Ectodermal cell (in vitro differentiated cells): ENCODE data around the gene ARHGAP31.

Experiments used
- H3K27ac ChIP-seq: 2 replicates; pipeline ENCODE4 v1.7.0; 2013; ENCODE audit warnings: mild to moderate bottlenecking, low read depth, low read length; ENCODE audit not compliant: insufficient read depth, poor library complexity, severe bottlenecking
- H3K27me3 ChIP-seq: 2 replicates; pipeline ENCODE4 v1.7.0; 2013; ENCODE audit warnings: mild to moderate bottlenecking, low read length; ENCODE audit not compliant: insufficient read depth, control insufficient read depth, poor library complexity, severe bottlenecking
- H3K36me3 ChIP-seq: one replicate; pipeline ENCODE4 v1.7.0; 2013; ENCODE audit warnings: low read length; ENCODE audit not compliant: control insufficient read depth, insufficient read depth
- H3K4me1 ChIP-seq: one replicate; pipeline ENCODE4 v1.7.0; 2013; ENCODE audit warnings: low read length; ENCODE audit not compliant: control insufficient read depth, insufficient read depth
- H3K4me3 ChIP-seq: 2 replicates; pipeline ENCODE4 v1.7.0; 2013; ENCODE audit warnings: low read depth, low read length, control low read depth; ENCODE audit not compliant: insufficient read depth
- H3K9me3 ChIP-seq: 2 replicates; pipeline ENCODE4 v1.7.0; 2013; ENCODE audit warnings: mild to moderate bottlenecking, low read length, moderate library complexity; ENCODE audit not compliant: control insufficient read depth
- WGBS, 2 experiments: methylation state at CpG; one replicate each; pipeline ENCODE4 v1.1.7; 2013; ENCODE audit warnings: missing lambda C conversion rate in 2 of 2; 5-methylcytosine and 5-hydroxymethylcytosine counted together

The ARHGAP31 gene

GRCh38 chr3:119375510-119375909 is 81.3 kb downstream of the ARHGAP31 start:
- WGBS, 2 experiments = 93 to 97% methylated on average over 3 to 4 of the region's 4 CpGs
- Histone ChIP-seq H3K9me3 (no peaks in the 10 kb centered on the region), H3K27me3 (no peaks in the 10 kb centered on the region), H3K36me3 (no peaks in the 10 kb centered on the region), H3K4me3 (no peak overlapping the region), H3K4me1 (no peaks in the 10 kb centered on the region), H3K27ac (no peak overlapping the region)

- Histone ChIP-seq H3K9me3 (no peaks in the 10 kb centered on the region), H3K36me3 (no peaks in the 10 kb centered on the region), H3K4me3 (no peak overlapping the region), H3K4me1 (no peaks in the 10 kb centered on the region), H3K27me3 (no peaks in the 10 kb centered on the region), H3K27ac (no peak overlapping the region)
- 94 to 100% methylated on average over 1 of the region's 1 CpG for WGBS, 2 experiments
These were observed 82.6 kb downstream of the ARHGAP31 start for GRCh38 chr3:119376758-119377157.

GRCh38 chr3:119378259-119378803 is 84.1 kb downstream of the ARHGAP31 start:
- no peak overlapping the region for H3K4me3 ChIP-seq
- H3K4me1 ChIP-seq = no peaks in the 10 kb centered on the region
- H3K27ac ChIP-seq = no peak overlapping the region
- H3K9me3 ChIP-seq = no peaks in the 10 kb centered on the region
- H3K36me3 ChIP-seq = no peaks in the 10 kb centered on the region
- 83 to 84% methylated on average over 8 of the region's 8 CpGs for WGBS, 2 experiments
- no peaks in the 10 kb centered on the region for H3K27me3 ChIP-seq

GRCh38 chr3:119380697-119381096 is 86.5 kb downstream of the ARHGAP31 start:
- H3K27me3 ChIP-seq = no peaks in the 10 kb centered on the region
- H3K27ac ChIP-seq = no peak overlapping the region
- no peak overlapping the region for H3K4me3 ChIP-seq

GRCh38 chr3:119382134-119382533 is 88.0 kb downstream of the ARHGAP31 start:
- Histone ChIP-seq H3K36me3 (no peaks in the 10 kb centered on the region), H3K4me1 (no peaks in the 10 kb centered on the region), H3K27ac (no peak overlapping the region), H3K27me3 (no peaks in the 10 kb centered on the region), H3K4me3 (no peak overlapping the region), H3K9me3 (no peaks in the 10 kb centered on the region)
- 94 to 95% methylated on average over 7 of the region's 7 CpGs for WGBS, 2 experiments

More at GRCh38 chr3:119380697-119381096, 86.5 kb downstream of the ARHGAP31 start:
- 62 to 84% methylated on average over 3 of the region's 3 CpGs for WGBS, 2 experiments
- Histone ChIP-seq H3K36me3 (no peaks in the 10 kb centered on the region), H3K9me3 (no peaks in the 10 kb centered on the region), H3K4me1 (no peaks in the 10 kb centered on the region)

- Histone ChIP-seq H3K4me3 (no peak overlapping the region), H3K9me3 (no peaks in the 10 kb centered on the region), H3K4me1 (no peaks in the 10 kb centered on the region), H3K36me3 (no peaks in the 10 kb centered on the region), H3K27me3 (no peaks in the 10 kb centered on the region), H3K27ac (no peak overlapping the region)
- 91 to 95% methylated on average over 8 of the region's 8 CpGs for WGBS, 2 experiments
These were observed 94.4 kb downstream of the ARHGAP31 start for GRCh38 chr3:119388577-119388976.

GRCh38 chr3:119395923-119396358 is 101.8 kb downstream of the ARHGAP31 start:
- Histone ChIP-seq H3K27ac (no peak overlapping the region), H3K4me3 (no peak overlapping the region), H3K27me3 (no peaks in the 10 kb centered on the region), H3K9me3 (no peaks in the 10 kb centered on the region), H3K4me1 (no peaks in the 10 kb centered on the region), H3K36me3 (no peaks in the 10 kb centered on the region)
- WGBS, 2 experiments = 90 to 100% methylated on average over 2 of the region's 2 CpGs

GRCh38 chr3:119396870-119397269 is 102.7 kb downstream of the ARHGAP31 start:
- no peak overlapping the region for H3K4me3 ChIP-seq

GRCh38 chr3:119400466-119400865 is 106.3 kb downstream of the ARHGAP31 start:
- no peak overlapping the region for H3K4me3 ChIP-seq
- H3K27ac ChIP-seq = no peak overlapping the region
- H3K4me1 ChIP-seq = peaks cover 13% of the 10 kb centered on the region
- no peaks in the 10 kb centered on the region for H3K27me3 ChIP-seq
- no peaks in the 10 kb centered on the region for H3K36me3 ChIP-seq
- H3K9me3 ChIP-seq = no peaks in the 10 kb centered on the region
- 89 to 96% methylated on average over 5 of the region's 5 CpGs for WGBS, 2 experiments

More at GRCh38 chr3:119396870-119397269, 102.7 kb downstream of the ARHGAP31 start:
- Histone ChIP-seq H3K4me1 (peaks cover 6% of the 10 kb centered on the region), H3K27me3 (no peaks in the 10 kb centered on the region), H3K27ac (no peak overlapping the region), H3K36me3 (no peaks in the 10 kb centered on the region), H3K9me3 (no peaks in the 10 kb centered on the region)
- 96 to 98% methylated on average over 2 of the region's 2 CpGs for WGBS, 2 experiments

- peaks cover 13% of the 10 kb centered on the region for H3K4me1 ChIP-seq
- H3K27me3 ChIP-seq = no peaks in the 10 kb centered on the region
- no peaks in the 10 kb centered on the region for H3K36me3 ChIP-seq
- 91 to 93% methylated on average over 4 to 5 of the region's 5 CpGs for WGBS, 2 experiments
- H3K9me3 ChIP-seq = no peaks in the 10 kb centered on the region
- H3K4me3 ChIP-seq = no peak overlapping the region
- H3K27ac ChIP-seq = no peak overlapping the region
These were observed 106.9 kb downstream of the ARHGAP31 start for GRCh38 chr3:119401069-119401468.
